Measurements from ENCODE around the gene ADCY3.

DNA sequence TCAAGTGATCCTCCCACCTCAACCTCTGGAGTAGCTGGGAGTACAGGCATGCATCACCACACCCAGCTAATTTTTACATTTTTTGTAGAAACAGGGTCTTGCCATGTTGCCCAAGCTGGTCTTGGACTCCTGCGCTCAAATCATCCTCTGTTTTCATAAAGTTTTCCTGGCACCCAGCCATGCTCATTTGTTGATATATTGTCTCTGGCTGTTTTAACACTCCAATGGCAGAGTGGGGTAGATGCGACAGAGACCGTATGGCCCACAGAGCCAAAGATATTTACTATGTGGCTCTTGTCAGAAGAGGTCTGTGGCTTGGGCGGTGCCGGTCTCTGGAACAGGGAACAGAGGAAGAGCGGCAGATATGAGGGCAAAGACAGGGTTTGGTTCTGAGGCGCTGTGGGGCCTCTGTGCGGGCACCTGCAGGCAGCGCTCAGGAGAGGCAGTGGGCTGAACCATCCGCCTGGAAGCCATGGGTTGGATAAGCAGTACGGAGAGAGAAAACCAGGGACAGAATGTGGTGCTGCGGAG, 76.6 kb downstream of the ADCY3 start:
- TF ChIP-seq CTCF (IDR thresholded peaks at IDR 0.05; ENCODE audit: borderline replicate concordance, extremely low read depth, low read length, poor library complexity, severe bottlenecking) (no peak), EZH2 (IDR thresholded peaks at IDR 0.05; ENCODE audit: borderline replicate concordance, low read depth, low read length, severe bottlenecking) (no peak)

Data from DND-41 (cell line).